ENCODE measurements around the gene CCDC91. TPM values are rescaled to one million over a fixed set of nuclear protein-coding genes. Genes with fewer than 3 reads are reported as not detected.

The CCDC91 gene
- polyA plus RNA-seq, 1 donor (not counting 4 experiments of a cell fraction or from before 2014, with no cell fraction given), result 26.5 TPM

DNA sequence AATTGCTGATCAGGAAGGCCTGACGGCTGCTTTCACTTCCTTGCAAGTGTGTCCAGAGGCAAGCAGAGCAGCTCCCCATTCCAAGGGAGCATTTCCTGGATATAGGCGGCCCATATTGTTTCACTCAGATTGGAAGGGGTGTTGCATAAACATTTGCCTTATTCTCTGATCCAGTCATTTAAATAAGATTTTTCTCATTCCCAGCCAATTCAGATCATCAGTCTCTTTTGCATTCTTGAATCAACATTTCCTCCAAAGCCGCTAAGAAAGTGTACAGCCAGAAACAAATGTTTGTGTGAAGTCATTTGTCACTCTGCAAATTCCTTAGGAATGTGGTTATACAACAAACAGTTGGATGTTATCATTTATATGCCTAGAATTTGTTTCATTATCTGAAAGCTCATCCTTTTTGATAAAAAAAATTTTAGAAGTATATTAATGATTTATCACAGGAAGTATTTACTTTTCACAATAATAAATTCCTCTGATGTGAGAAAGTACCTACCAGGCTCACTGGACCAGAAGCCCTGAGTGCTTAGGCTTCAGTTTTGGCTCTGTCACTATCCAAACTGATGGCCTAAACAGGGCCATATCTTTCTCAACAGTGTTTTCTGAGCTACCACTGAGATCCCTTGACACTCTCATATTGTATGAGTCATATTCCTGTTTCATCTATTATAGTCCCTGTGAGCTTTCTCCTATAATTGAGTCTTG lies 379.6 kb downstream of the CCDC91 start:
- H3K4me1 ChIP-seq (ENCODE audit: control insufficient read depth, extremely low read depth, insufficient read depth, low read length), result no peaks in the 10 kb centered on the region
- H3K4me3 ChIP-seq (ENCODE audit: control insufficient read depth in 2 of 3, extremely low read depth in 1 of 3, insufficient read depth in 2 of 3, low read depth in 1 of 3, low read length in 3 of 3), result no peak overlapping the region
- H3K4me2 ChIP-seq (ENCODE audit: control insufficient read depth, extremely low read depth, insufficient read depth, low read depth, low read length), result no peak overlapping the region
- H3K9me1 ChIP-seq (ENCODE audit: control insufficient read depth, extremely low read depth, insufficient read depth, low read length), result no peaks in the 10 kb centered on the region
- H3K27me3 ChIP-seq (ENCODE audit: control insufficient read depth, extremely low read depth, insufficient read depth, low read length), result no peaks in the 10 kb centered on the region
- no peak overlapping the region for H3K9ac ChIP-seq (ENCODE audit: control insufficient read depth, extremely low read depth, insufficient read depth, low read length)
- FAIRE-seq (no peak), DNase-seq (ENCODE audit: low read depth, low spot score) (no peak)
- H3K27ac ChIP-seq (ENCODE audit: control insufficient read depth, insufficient read depth, low read length), result no peak overlapping the region
- H3K79me2 ChIP-seq (ENCODE audit: control insufficient read depth, insufficient read depth, low read length), result no peaks in the 10 kb centered on the region
- dilution Hi-C loops (cut with MboI; ENCODE audit: extremely low pct_ligation_motif_present, low sequenced_read_pairs), result no loop called here
- no peaks in the 10 kb centered on the region for H3K36me3 ChIP-seq (ENCODE audit: control insufficient read depth in 2 of 2, extremely low read depth in 1 of 2, insufficient read depth in 2 of 2, low read length in 2 of 2)
- H4K20me1 ChIP-seq (ENCODE audit: control insufficient read depth, extremely low read depth, insufficient read depth, low read length), result no peaks in the 10 kb centered on the region
- no peak overlapping the region for H2AFZ ChIP-seq (ENCODE audit: control insufficient read depth, low read length)
- TF ChIP-seq, protein P1, sequence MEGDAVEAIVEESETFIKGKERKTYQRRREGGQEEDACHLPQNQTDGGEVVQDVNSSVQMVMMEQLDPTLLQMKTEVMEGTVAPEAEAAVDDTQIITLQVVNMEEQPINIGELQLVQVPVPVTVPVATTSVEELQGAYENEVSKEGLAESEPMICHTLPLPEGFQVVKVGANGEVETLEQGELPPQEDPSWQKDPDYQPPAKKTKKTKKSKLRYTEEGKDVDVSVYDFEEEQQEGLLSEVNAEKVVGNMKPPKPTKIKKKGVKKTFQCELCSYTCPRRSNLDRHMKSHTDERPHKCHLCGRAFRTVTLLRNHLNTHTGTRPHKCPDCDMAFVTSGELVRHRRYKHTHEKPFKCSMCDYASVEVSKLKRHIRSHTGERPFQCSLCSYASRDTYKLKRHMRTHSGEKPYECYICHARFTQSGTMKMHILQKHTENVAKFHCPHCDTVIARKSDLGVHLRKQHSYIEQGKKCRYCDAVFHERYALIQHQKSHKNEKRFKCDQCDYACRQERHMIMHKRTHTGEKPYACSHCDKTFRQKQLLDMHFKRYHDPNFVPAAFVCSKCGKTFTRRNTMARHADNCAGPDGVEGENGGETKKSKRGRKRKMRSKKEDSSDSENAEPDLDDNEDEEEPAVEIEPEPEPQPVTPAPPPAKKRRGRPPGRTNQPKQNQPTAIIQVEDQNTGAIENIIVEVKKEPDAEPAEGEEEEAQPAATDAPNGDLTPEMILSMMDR (optimal IDR thresholded peaks at IDR 0.05 in 1 of 3, IDR thresholded peaks at IDR 0.05 in 1 of 3, conservative IDR thresholded peaks at IDR 0.05 in 1 of 3; ENCODE audit: extremely low read depth in 1 of 3, insufficient read depth in 2 of 3, low read length in 3 of 3), result no peak
- no peak for TF ChIP-seq EZH2 (IDR thresholded peaks at IDR 0.05; ENCODE audit: low read length)
- no peaks in the 10 kb centered on the region for H3K9me3 ChIP-seq (ENCODE audit: control insufficient read depth, low read depth, low read length)

DNA sequence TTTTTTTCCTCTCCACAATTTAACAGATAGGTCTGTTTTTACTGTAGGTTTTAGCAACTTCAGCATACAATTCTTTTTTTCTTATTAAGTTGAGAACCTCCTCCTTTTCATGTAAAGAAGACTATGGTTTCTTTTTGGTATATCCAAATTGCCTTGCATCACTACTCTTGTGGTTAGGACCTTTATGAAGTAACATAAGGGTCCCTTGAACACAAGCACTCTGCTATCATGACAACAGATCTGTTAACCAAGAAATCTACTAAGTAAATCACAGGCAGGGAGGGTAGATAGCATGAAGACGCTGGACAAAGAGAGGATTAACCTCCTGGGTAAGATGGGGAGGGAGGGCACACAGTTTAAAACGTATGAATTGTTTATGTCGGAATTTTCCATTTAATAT lies 380.6 kb downstream of the CCDC91 start:
- H3K4me3 ChIP-seq (ENCODE audit: control insufficient read depth in 2 of 3, extremely low read depth in 1 of 3, insufficient read depth in 2 of 3, low read depth in 1 of 3, low read length in 3 of 3), result no peak overlapping the region
- TF ChIP-seq EZH2 (IDR thresholded peaks at IDR 0.05; ENCODE audit: low read length), result no peak
- TF ChIP-seq, protein P1 (optimal IDR thresholded peaks at IDR 0.05 in 1 of 3, IDR thresholded peaks at IDR 0.05 in 1 of 3, conservative IDR thresholded peaks at IDR 0.05 in 1 of 3; ENCODE audit: extremely low read depth in 1 of 3, insufficient read depth in 2 of 3, low read length in 3 of 3), result no peak
- DNase-seq (ENCODE audit: low read depth, low spot score), result no peak
- no peaks in the 10 kb centered on the region for H3K36me3 ChIP-seq (ENCODE audit: control insufficient read depth in 2 of 2, extremely low read depth in 1 of 2, insufficient read depth in 2 of 2, low read length in 2 of 2)
- FAIRE-seq, result no peak
- H2AFZ ChIP-seq (ENCODE audit: control insufficient read depth, low read length), result no peak overlapping the region
- no peaks in the 10 kb centered on the region for H3K9me3 ChIP-seq (ENCODE audit: control insufficient read depth, low read depth, low read length)
- no peaks in the 10 kb centered on the region for H4K20me1 ChIP-seq (ENCODE audit: control insufficient read depth, extremely low read depth, insufficient read depth, low read length)
- no peak overlapping the region for H3K9ac ChIP-seq (ENCODE audit: control insufficient read depth, extremely low read depth, insufficient read depth, low read length)
- no peaks in the 10 kb centered on the region for H3K27me3 ChIP-seq (ENCODE audit: control insufficient read depth, extremely low read depth, insufficient read depth, low read length)
- no peak overlapping the region for H3K4me2 ChIP-seq (ENCODE audit: control insufficient read depth, extremely low read depth, insufficient read depth, low read depth, low read length)
- no peak overlapping the region for H3K27ac ChIP-seq (ENCODE audit: control insufficient read depth, insufficient read depth, low read length)
- no peaks in the 10 kb centered on the region for H3K9me1 ChIP-seq (ENCODE audit: control insufficient read depth, extremely low read depth, insufficient read depth, low read length)
- dilution Hi-C loops (cut with MboI; ENCODE audit: extremely low pct_ligation_motif_present, low sequenced_read_pairs), result no loop called here
- no peaks in the 10 kb centered on the region for H3K79me2 ChIP-seq (ENCODE audit: control insufficient read depth, insufficient read depth, low read length)
- no peaks in the 10 kb centered on the region for H3K4me1 ChIP-seq (ENCODE audit: control insufficient read depth, extremely low read depth, insufficient read depth, low read length)
